Measurements from ENCODE around the gene DUOX2. TPM values are rescaled to one million over a fixed set of nuclear protein-coding genes. Genes with fewer than 3 reads are reported as not detected.

The DUOX2 gene
- 10 to 100 TPM in 1 of 4 donors, 1 to 10 TPM in 1, under 1 TPM in 2; 0.68 to 23.8 (median 1.9) TPM for total RNA-seq

DNA sequence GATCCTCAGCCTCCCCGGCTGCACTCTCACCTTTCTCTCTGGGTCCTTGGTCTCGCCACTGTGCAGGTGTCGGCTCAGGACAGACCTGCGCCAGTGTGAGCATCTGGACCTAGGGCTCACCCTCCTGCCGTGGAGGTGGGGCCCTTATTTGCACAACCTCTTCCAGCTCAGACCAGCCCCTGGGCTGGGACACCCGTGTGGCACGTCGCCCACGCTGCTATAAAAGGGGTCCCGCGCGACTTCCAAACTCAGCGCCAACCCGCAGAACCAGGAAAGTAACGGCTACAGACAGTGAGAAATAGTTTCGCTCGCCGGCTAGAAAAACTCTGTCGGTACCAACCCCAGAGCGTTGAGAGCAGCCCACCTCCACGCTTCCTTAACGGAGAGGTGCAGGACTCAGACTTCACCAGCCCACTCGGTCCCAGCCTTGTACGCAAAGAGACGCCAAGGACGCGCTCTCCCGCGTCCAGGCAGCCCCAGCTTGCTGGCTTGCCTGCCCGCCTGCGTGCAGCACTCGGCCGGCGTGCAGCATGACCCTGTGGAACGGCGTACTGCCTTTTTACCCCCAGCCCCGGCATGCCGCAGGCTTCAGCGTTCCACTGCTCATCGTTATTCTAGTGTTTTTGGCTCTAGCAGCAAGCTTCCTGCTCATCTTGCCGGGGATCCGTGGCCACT lies at the start of gene DUOX2, which contains the start of gene DUOXA2:
Gene DUOX2 (minus strand): TSS at position 97 of the 675 bp plus-strand sequence. CDS start 761 bp downstream, outside the sequence.
Gene DUOXA2 (plus strand): TSS at position 251 of the 675 bp plus-strand sequence. CDS start 280 bp downstream, at position 531.
- intact Hi-C loops (cut with DNase I; ENCODE audit: low total_unique reads), result no loop called here
- 1% methylated on average over 42 of the region's 42 CpGs; no CpG with 5 or more reads in 1 of the 2 donors for WGBS, 2 donors (ENCODE audit: low coverage in 1 of 2)
- DNase-seq, result no peak

DNA sequence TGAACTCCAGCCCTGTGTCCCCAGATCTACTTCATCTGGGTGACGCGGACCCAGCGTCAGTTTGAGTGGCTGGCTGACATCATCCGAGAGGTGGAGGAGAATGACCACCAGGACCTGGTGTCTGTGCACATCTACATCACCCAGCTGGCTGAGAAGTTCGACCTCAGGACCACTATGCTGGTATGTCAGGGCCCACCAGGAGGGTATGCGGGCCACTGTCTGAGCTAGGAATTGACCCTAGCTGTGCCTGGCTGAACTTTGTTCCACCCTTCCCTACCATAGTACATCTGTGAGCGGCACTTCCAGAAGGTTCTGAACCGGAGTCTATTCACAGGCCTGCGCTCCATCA lies 49.5 kb upstream of the DUOX2 start:
- in situ Hi-C loops (cut with MboI; ENCODE audit: low pct_ligation_motif_present in 1 of 4, low pct_unique_long_range_greater_than_20kb in 1 of 4, low sequenced_read_pairs in 3 of 4), result loop anchor here in 2 of 4 donors (25.0 kb wide), 2 partner anchors 224 to 449 kb away; partner anchors contain the start of gene GATM (in 1 of the 2)
- no peaks in the 10 kb centered on the region for H3K36me3 ChIP-seq
- TF ChIP-seq POLR2A (IDR thresholded peaks at IDR 0.05) (no peak), POLR2AphosphoS5 (IDR thresholded peaks at IDR 0.05) (no peak)
- TF ChIP-seq, protein P1, sequence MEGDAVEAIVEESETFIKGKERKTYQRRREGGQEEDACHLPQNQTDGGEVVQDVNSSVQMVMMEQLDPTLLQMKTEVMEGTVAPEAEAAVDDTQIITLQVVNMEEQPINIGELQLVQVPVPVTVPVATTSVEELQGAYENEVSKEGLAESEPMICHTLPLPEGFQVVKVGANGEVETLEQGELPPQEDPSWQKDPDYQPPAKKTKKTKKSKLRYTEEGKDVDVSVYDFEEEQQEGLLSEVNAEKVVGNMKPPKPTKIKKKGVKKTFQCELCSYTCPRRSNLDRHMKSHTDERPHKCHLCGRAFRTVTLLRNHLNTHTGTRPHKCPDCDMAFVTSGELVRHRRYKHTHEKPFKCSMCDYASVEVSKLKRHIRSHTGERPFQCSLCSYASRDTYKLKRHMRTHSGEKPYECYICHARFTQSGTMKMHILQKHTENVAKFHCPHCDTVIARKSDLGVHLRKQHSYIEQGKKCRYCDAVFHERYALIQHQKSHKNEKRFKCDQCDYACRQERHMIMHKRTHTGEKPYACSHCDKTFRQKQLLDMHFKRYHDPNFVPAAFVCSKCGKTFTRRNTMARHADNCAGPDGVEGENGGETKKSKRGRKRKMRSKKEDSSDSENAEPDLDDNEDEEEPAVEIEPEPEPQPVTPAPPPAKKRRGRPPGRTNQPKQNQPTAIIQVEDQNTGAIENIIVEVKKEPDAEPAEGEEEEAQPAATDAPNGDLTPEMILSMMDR (IDR thresholded peaks at IDR 0.05), result no peak
- H3K4me1 ChIP-seq, result peaks cover 10 to 21% (median 12%) of the 10 kb centered on the region in 4 donors
- DNase-seq, result no peak
- no peak overlapping the region for H3K27ac ChIP-seq
- H3K27me3 ChIP-seq, result no peaks in the 10 kb centered on the region
- no peak overlapping the region for H3K4me3 ChIP-seq
- 90% methylated on average over 9 of the region's 9 CpGs; no CpG with 5 or more reads in 1 of the 2 donors for WGBS, 2 donors (ENCODE audit: low coverage in 1 of 2)
- H3K9me3 ChIP-seq, result no peaks in the 10 kb centered on the region
- intact Hi-C loops (cut with DNase I; ENCODE audit: low total_unique reads), result loop anchor here (10.0 kb wide), 1 partner anchor 231 kb away; no protein-coding TSS in a partner anchor

More for the DNA sequence above, at the start of gene DUOX2, which contains the start of gene DUOXA2:
- H3K4me3 ChIP-seq, result peak within 1 kb of the TSS in 1 of 4 donors; percentile 0
- peaks cover 89% of the 10 kb centered on the region for H3K27me3 ChIP-seq
- H3K36me3 ChIP-seq, result no peaks in the 10 kb centered on the region
- peaks cover 14 to 36% (median 24%) of the 10 kb centered on the region in 4 donors for H3K4me1 ChIP-seq
- H3K27ac ChIP-seq, result no peak within 1 kb of the TSS
- H3K9me3 ChIP-seq, result no peaks in the 10 kb centered on the region
- in situ Hi-C loops (cut with MboI; ENCODE audit: low pct_ligation_motif_present in 1 of 4, low pct_unique_long_range_greater_than_20kb in 1 of 4, low sequenced_read_pairs in 3 of 4), result loop anchor here in 1 of 4 donors (25.0 kb wide), 1 partner anchor 152 kb away; the partner anchor contains the start of gene TERB2
- TF ChIP-seq EP300 (IDR thresholded peaks at IDR 0.05; ENCODE audit: low read depth) (no peak), POLR2A (IDR thresholded peaks at IDR 0.05) (no peak), POLR2AphosphoS5 (IDR thresholded peaks at IDR 0.05) (no peak)
- TF ChIP-seq, protein P1 (IDR thresholded peaks at IDR 0.05), result no peak

DNA sequence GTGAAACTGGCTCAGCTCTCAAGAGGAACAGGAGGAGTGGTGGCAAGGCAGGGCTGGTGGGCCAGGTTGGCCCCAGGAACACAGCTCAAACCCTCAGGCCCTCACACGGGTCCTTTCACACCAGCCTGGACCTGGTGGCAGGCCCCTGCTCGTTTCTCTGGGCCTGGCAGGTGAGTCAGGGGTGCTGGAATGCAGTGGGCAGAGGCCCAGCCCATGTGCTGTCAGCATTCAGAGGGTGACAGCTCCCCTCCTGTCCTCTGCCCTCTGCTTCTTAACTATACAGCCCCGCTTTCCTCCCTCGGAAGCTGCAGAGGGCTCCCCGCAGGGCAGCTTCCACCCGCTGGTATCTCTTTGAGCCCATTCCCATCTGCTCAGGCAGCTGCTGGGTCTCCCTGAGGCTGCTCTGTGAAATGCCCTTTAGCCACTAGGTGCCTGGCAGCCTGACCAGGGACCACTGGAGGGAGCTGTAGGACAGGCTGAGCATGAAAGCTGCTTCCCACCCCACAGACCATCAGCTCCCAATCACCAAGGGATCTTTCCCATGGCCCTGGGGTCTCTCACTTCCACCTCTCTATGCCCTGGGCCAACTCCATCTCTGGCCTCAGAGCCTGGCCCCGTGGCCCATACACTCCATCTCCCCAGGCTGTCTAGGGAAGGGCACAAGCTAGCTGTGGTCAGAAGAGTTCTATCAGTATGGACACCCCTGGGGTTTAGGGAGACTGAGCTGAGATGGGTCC lies 49.0 kb upstream of the DUOX2 start:
- DNase-seq, result peak; percentile 80
- Histone ChIP-seq H3K4me1 (peaks cover 10 to 21% (median 12%) of the 10 kb centered on the region in 4 donors), H3K4me3 (no peak overlapping the region), H3K36me3 (no peaks in the 10 kb centered on the region), H3K27me3 (no peaks in the 10 kb centered on the region), H3K9me3 (no peaks in the 10 kb centered on the region), H3K27ac (no peak overlapping the region)
- TF ChIP-seq POLR2A (IDR thresholded peaks at IDR 0.05) (no peak), EP300 (IDR thresholded peaks at IDR 0.05; ENCODE audit: low read depth) (no peak), POLR2AphosphoS5 (IDR thresholded peaks at IDR 0.05) (no peak)
- TF ChIP-seq, protein P1 (IDR thresholded peaks at IDR 0.05), result peak; percentile 77 to 88 (median 79)
- in situ Hi-C loops (cut with MboI; ENCODE audit: low pct_ligation_motif_present in 1 of 4, low pct_unique_long_range_greater_than_20kb in 1 of 4, low sequenced_read_pairs in 3 of 4), result loop anchor here in 2 of 4 donors (25.0 kb wide), 2 partner anchors 224 to 449 kb away; partner anchors contain the start of gene GATM (in 1 of the 2)
- WGBS, 2 donors (ENCODE audit: low coverage in 1 of 2), result 13% methylated on average over 7 of the region's 7 CpGs; no CpG with 5 or more reads in 1 of the 2 donors
- intact Hi-C loops (cut with DNase I; ENCODE audit: low total_unique reads), result loop anchor here (10.0 kb wide), 1 partner anchor 232 kb away; no protein-coding TSS in a partner anchor

Data from transverse colon (tissue), 4 donors.